ENCODE data around the gene DLL3.

GRCh38 chr19:39555883-39556282 is 57.1 kb downstream of the DLL3 start:
- TF ChIP-seq POLR2A (IDR thresholded peaks at IDR 0.05) (no peak), CTCF (IDR thresholded peaks at IDR 0.05) (no peak)
